ENCODE data around the gene CRHR1. TPM values are rescaled to one million over a fixed set of nuclear protein-coding genes. Genes with fewer than 3 reads are reported as not detected.
"Not testable (repeated sequence)": the region's sequence is repeated elsewhere in the genome, so short reads cannot be mapped to it uniquely, and the experiment has no call there.

CRHR1 gene
- polyA plus RNA-seq, 1 of the 3 experiments (the other 2 are of a cell fraction): 0.13 TPM

GRCh38 chr17:45742251-45742650, 41.9 kb upstream of the CRHR1 start (continued):
- TF ChIP-seq, protein P1, sequence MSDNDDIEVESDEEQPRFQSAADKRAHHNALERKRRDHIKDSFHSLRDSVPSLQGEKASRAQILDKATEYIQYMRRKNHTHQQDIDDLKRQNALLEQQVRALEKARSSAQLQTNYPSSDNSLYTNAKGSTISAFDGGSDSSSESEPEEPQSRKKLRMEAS (IDR thresholded peaks at IDR 0.05; ENCODE audit: low read depth): no peak
- no peak for TF ChIP-seq RXRA (IDR thresholded peaks at IDR 0.05; ENCODE audit: borderline replicate concordance, low read depth)

DNA sequence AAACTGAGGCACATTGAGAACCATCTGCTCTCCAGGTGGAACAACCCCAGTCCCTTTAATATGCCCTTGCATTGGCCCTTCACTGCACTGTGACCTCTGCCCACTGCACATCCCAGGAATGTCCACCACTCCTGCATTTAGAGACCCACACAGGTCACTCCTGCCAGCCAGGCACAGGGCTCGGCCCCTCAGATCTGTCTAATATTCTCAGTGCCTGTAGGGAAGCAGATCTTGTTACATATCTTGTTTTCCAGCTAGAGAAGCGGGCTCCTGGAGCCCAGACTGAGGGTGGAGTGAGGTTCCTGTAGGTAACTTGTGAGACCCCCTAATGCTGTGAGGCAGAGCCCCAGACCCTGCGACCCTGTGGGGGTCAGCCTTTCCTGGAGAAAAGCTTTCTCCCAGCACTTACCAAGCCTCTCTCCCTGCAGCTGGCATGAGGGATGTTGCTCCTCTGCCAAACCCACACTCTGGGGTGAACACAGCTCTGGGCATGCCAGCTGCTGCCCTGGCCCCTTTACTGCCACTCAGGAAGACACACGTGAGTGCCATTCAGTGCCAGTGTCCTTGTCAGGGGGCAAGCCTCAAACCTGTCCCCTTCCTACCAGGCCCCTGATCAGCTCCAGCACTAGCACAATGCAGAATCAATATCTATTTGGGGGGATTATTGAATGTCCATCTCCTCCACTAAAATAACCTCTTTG, 40.3 kb upstream of the CRHR1 start:
- Histone ChIP-seq H3K79me2 (ENCODE audit: insufficient read depth) (no peaks in the 10 kb centered on the region), H3K4me3 (ENCODE audit: low read depth in 2 of 2, low read length in 1 of 2) (no peak overlapping the region), H3F3A (replicated peaks; ENCODE audit: insufficient read depth) (no peaks in the 10 kb centered on the region), H3K4me1 (ENCODE audit: control insufficient read depth in 1 of 2, insufficient read depth in 2 of 2, low read depth in 1 of 2, low read length in 1 of 2) (peaks cover 0 to 7% of the 10 kb centered on the region in 2 experiments; a peak in 1 of 4 replicates), H3K9ac (no peak overlapping the region), H3K4me2 (no peak overlapping the region), H3K9me3 (no peaks in the 10 kb centered on the region), H3K9me2 (no peaks in the 10 kb centered on the region), H4K20me1 (ENCODE audit: insufficient read depth) (no peaks in the 10 kb centered on the region; the same call in 1 of the 2 replicates), H2AFZ (ENCODE audit: low read depth) (no peak overlapping the region), H3K27me3 (ENCODE audit: insufficient read depth) (peaks cover 45% of the 10 kb centered on the region; the same call in 1 of the 2 replicates), H3K36me3 (replicated peaks in 1 of 2; ENCODE audit: control insufficient read depth in 1 of 2, insufficient read depth in 2 of 2, low read length in 1 of 2) (peaks cover 0 to 2% of the 10 kb centered on the region in 2 experiments), H3K27ac (ENCODE audit: low read depth in 2 of 2, low read length in 1 of 2) (no peak overlapping the region)
- no peak for TF ChIP-seq NFIC (IDR thresholded peaks at IDR 0.05; ENCODE audit: borderline replicate concordance)
- TF ChIP-seq, protein P2, sequence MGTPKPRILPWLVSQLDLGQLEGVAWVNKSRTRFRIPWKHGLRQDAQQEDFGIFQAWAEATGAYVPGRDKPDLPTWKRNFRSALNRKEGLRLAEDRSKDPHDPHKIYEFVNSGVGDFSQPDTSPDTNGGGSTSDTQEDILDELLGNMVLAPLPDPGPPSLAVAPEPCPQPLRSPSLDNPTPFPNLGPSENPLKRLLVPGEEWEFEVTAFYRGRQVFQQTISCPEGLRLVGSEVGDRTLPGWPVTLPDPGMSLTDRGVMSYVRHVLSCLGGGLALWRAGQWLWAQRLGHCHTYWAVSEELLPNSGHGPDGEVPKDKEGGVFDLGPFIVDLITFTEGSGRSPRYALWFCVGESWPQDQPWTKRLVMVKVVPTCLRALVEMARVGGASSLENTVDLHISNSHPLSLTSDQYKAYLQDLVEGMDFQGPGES (IDR thresholded peaks at IDR 0.05; ENCODE audit: low read depth, low read length): no peak
- no peak for TF ChIP-seq EP300 (IDR thresholded peaks at IDR 0.05; ENCODE audit: borderline replicate concordance in 1 of 2, low read depth in 1 of 2, low read length in 1 of 2)
- TF ChIP-seq JUND (IDR thresholded peaks at IDR 0.05): no peak
- TF ChIP-seq REST (IDR thresholded peaks at IDR 0.05; ENCODE audit: low read depth, low read length): no peak
- no peak for TF ChIP-seq CHD2 (IDR thresholded peaks at IDR 0.05; ENCODE audit: low read length, partially characterized antibody)
- no peak for TF ChIP-seq USF1 (IDR thresholded peaks at IDR 0.05; ENCODE audit: borderline replicate concordance, low read depth)
- no peak for TF ChIP-seq NRF1 (IDR thresholded peaks at IDR 0.05; ENCODE audit: low read depth, low read length)
- TF ChIP-seq FOXJ3 (CRISPR knock-in tag; IDR thresholded peaks at IDR 0.05): no peak
- no peak for TF ChIP-seq ELF1 (IDR thresholded peaks at IDR 0.05)
- TF ChIP-seq, protein P1 (IDR thresholded peaks at IDR 0.05; ENCODE audit: low read depth): no peak
- no peak for TF ChIP-seq FOXM1 (IDR thresholded peaks at IDR 0.05; ENCODE audit: low read depth)
- no peak for TF ChIP-seq TEAD4 (IDR thresholded peaks at IDR 0.05; ENCODE audit: borderline replicate concordance, insufficient read depth)
- WGBS (ENCODE audit: low lambda C conversion rate): 35% methylated on average over 4 of the region's 4 CpGs
- POLR2A ChIA-PET: no interaction called here
- CTCF ChIA-PET: interaction anchor here (0.9 to 2.0 kb wide), 4 partner anchors 15 to 88 kb away, joined by 3 to 6 read pairs (median 3); partner anchors contain the start of gene CRHR1
- DNase-seq: no peak

- H2AFZ ChIP-seq (ENCODE audit: low read depth); H3K79me2 ChIP-seq (ENCODE audit: insufficient read depth); H3K4me2 ChIP-seq; H3K9me3 ChIP-seq; H3K36me3 ChIP-seq (replicated peaks in 1 of 2; ENCODE audit: control insufficient read depth in 1 of 2, insufficient read depth in 2 of 2, low read length in 1 of 2); H3K27ac ChIP-seq (ENCODE audit: low read depth in 2 of 2, low read length in 1 of 2); H3K4me1 ChIP-seq (ENCODE audit: control insufficient read depth in 1 of 2, insufficient read depth in 2 of 2, low read depth in 1 of 2, low read length in 1 of 2); DNase-seq; H3K9me2 ChIP-seq; H4K20me1 ChIP-seq (ENCODE audit: insufficient read depth); H3F3A ChIP-seq (replicated peaks; ENCODE audit: insufficient read depth); H3K4me3 ChIP-seq (ENCODE audit: low read depth in 2 of 2, low read length in 1 of 2); H3K9ac ChIP-seq: not testable (repeated sequence)
- peaks cover 45% of the 10 kb centered on the region; the same call in 1 of the 2 replicates for H3K27me3 ChIP-seq (ENCODE audit: insufficient read depth)
- WGBS (ENCODE audit: low lambda C conversion rate): 69% methylated on average over 4 of the region's 4 CpGs
- CTCF ChIA-PET: interaction anchor here (2.0 to 4.7 kb wide), 3 partner anchors 13 to 86 kb away, joined by 6 to 26 read pairs (median 7); no protein-coding TSS in a partner anchor
- POLR2A ChIA-PET: interaction anchor here (0.7 kb wide), 1 partner anchor 40 kb away, joined by 3 read pairs; no protein-coding TSS in a partner anchor
These were observed 39.3 kb upstream of the CRHR1 start for GRCh38 chr17:45744826-45745225.

Measured in SK-N-SH (cell line).